ENCODE measurements around the gene SEPTIN10. TPM values are rescaled to one million over a fixed set of nuclear protein-coding genes. Genes with fewer than 3 reads are reported as not detected.
"Not testable (repeated sequence)": the region's sequence is repeated elsewhere in the genome, so short reads cannot be mapped to it uniquely, and the experiment has no call there.

SEPTIN10 gene
- total RNA-seq, 2 donors from 2014 or later: 41.5 to 69.8 TPM

DNA sequence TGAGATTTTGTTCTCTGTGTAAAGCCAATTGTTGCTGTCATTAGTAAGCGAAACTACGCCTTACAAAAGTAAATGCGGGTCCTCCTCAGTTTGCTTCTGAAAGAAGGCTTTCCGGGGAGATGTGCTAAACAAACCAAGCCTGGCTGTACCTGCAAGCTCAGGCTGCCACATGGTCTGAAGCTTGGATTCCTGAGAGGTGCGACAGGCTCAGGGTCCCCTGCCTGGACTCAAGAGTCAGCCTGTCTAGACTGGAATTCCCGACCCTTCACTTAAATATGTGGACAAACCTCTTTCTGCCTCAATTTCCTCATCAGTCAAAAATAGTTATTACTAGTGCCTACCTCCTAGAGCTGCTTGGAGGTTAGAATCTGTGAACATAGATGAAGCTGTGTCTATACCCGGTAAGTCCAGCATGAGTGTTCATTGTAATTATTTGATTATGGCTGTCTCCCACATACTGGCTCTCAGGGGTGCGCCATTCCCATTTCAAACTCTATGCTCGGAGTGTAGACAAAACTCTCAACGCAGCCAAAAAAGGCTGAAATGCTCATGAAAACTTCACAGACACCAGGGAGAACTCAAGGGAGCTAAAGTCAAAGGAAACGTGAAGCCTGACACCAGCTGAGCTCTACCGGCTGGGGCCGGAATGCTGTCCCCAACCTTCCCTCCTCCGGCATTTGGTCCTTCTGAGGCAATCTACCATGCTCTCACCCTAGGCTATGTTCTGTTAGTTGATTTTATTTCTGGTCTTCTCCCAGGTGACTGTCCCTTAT lies 31.8 kb upstream of the SEPTIN10 start:
- no peak for DNase-seq
- intact Hi-C loops (cut with DNase I): no loop called here
- Histone ChIP-seq H3K27me3 (no peaks in the 10 kb centered on the region), H3K36me3 (no peaks in the 10 kb centered on the region), H3K9ac (ENCODE audit: low read depth in 2 of 2, low read length in 2 of 2) (peak overlapping the region; percentile 24 to 67), H3K9me3 (no peaks in the 10 kb centered on the region), H3K4me3 (no peak overlapping the region), H3K4me1 (peaks cover 4% of the 10 kb centered on the region), H3K27ac (peak overlapping the region; percentile 60)
- TF ChIP-seq, protein P1, sequence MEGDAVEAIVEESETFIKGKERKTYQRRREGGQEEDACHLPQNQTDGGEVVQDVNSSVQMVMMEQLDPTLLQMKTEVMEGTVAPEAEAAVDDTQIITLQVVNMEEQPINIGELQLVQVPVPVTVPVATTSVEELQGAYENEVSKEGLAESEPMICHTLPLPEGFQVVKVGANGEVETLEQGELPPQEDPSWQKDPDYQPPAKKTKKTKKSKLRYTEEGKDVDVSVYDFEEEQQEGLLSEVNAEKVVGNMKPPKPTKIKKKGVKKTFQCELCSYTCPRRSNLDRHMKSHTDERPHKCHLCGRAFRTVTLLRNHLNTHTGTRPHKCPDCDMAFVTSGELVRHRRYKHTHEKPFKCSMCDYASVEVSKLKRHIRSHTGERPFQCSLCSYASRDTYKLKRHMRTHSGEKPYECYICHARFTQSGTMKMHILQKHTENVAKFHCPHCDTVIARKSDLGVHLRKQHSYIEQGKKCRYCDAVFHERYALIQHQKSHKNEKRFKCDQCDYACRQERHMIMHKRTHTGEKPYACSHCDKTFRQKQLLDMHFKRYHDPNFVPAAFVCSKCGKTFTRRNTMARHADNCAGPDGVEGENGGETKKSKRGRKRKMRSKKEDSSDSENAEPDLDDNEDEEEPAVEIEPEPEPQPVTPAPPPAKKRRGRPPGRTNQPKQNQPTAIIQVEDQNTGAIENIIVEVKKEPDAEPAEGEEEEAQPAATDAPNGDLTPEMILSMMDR (IDR thresholded peaks at IDR 0.05): no peak

DNA sequence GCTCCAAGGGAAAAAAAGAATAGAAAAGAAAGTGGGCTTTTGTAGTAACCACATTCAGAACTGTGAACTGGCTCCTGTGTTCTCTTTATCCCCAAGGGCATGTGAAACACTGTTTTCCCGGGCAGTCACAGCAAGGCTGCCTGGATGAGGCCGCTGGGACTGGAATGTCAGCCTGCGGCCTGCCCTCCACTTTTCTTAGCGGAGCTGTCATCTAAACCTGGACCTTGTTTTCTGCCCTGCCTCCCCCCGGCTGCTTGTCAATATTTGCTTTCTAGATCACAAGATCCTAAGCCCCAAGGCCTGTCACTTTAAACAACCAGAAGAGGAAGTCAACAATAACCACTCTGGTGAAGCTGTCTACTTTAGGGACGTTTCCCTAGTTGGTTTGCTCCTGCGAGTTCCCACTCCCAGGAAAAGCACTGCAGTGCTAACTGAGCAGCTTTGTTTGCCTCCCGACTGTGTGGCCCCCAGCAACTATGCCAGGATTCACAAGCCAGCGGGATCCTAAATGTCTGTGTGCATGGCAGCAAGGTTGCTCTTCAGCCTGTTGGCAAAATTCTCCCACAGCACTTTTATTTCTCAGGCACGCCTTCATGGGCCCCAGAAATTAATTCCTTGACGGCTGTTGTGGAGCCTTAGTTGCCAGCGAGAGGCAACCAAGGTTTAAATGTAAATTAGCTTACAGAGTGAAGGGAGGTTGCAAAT lies 31.0 kb upstream of the SEPTIN10 start:
- H3K27ac ChIP-seq: peak overlapping the region; percentile 60
- H3K4me3 ChIP-seq: no peak overlapping the region
- H3K9me3 ChIP-seq: no peaks in the 10 kb centered on the region
- peak; percentile 79 for DNase-seq
- intact Hi-C loops (cut with DNase I): no loop called here
- H3K4me1 ChIP-seq: peaks cover 4% of the 10 kb centered on the region
- no peaks in the 10 kb centered on the region for H3K27me3 ChIP-seq
- TF ChIP-seq, protein P1 (IDR thresholded peaks at IDR 0.05): no peak
- H3K9ac ChIP-seq (ENCODE audit: low read depth in 2 of 2, low read length in 2 of 2): peak overlapping the region; percentile 35 to 67
- no peaks in the 10 kb centered on the region for H3K36me3 ChIP-seq

DNA sequence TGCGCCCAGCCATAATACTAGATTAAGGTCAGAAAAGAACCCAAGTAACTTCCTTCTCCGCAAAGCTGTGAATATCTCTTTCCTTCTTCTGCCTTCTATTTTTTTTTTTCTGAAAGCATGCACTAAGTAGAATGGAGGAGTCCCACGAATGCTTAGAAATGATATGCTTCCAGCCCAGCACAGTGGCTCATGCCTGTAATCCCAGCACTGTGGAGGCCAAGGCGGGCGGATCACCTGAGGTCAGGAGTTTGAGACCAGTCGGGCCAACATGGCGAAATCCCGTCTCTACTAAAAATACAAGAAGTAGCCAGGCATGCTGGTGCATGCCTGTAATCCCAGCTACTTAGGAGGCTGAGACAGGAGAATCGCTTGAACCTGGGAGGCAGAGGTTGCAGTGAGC lies 26.2 kb upstream of the SEPTIN10 start:
- H3K4me1 ChIP-seq; H3K36me3 ChIP-seq; H3K27ac ChIP-seq; H3K9ac ChIP-seq (ENCODE audit: low read depth in 2 of 2, low read length in 2 of 2); H3K27me3 ChIP-seq; DNase-seq; H3K4me3 ChIP-seq; H3K9me3 ChIP-seq; intact Hi-C loops (cut with DNase I): not testable (repeated sequence)

DNA sequence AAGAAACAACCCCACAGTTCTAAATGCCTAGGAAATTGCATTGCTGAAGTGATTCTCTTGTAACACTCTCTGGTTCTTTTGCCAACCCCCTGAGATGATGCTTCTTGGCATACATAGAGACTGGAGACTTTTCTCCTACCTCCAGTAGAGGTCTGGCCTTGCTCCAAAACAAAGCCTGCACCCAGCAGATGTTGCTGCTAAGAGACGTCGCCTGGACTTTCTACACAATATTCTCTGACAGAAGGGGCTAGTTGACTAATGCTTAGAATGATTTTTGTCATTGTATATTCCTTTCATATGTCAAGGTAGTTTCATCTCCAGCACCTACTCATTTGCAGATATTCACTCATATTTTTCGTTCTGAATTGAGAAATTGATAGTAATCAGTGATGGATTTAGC lies 25.0 kb upstream of the SEPTIN10 start:
- no peak for DNase-seq
- TF ChIP-seq, protein P1 (IDR thresholded peaks at IDR 0.05): no peak
- H3K27ac ChIP-seq: no peak overlapping the region

DNA sequence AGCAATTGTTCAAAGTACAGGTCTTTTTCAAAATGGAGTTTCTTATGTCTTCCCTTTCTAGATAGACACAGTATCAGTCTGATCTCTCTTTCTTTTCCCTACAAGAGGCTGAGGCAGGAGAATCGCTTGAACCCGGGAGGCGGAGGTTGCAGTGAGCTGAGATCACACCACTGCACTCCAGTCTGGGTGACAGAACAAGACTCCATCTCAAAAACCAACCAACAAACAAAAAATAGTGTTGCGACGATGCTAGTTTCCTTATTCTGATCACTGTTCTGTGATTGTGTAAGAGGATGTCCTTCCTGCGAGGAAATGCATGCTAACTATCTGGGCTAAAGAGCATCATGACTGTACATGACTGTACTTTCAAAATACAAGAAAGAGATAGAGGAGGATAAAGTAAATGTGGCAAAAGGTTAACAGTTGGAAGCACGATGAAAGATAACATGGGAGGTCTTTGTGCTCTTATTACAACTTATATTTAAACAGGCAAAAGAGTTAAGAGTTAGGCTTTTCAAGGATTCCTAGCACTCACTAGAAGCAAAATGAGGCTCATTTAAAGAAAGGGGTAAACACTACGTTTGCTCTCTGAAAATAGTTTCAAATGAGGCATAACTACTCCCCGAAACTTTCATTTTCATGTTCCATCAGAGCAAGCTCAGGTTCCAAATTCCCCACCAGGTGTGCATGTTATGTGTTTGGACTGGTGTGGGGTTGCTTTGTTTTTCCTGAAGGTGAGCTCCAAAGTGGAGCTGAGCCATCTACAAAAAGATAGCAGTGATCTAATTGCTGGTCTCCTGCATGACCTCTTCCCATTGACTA lies 24.2 kb upstream of the SEPTIN10 start:
- no peak overlapping the region for H3K9ac ChIP-seq (ENCODE audit: low read depth in 2 of 2, low read length in 2 of 2)
- no peaks in the 10 kb centered on the region for H3K27me3 ChIP-seq
- no peak overlapping the region for H3K4me3 ChIP-seq
- no peaks in the 10 kb centered on the region for H3K4me1 ChIP-seq
- no peak overlapping the region for H3K27ac ChIP-seq
- TF ChIP-seq, protein P1 (IDR thresholded peaks at IDR 0.05): no peak
- intact Hi-C loops (cut with DNase I): no loop called here
- no peak for DNase-seq
- H3K9me3 ChIP-seq: no peaks in the 10 kb centered on the region
- H3K36me3 ChIP-seq: no peaks in the 10 kb centered on the region

More for the DNA sequence above, 25.0 kb upstream of the SEPTIN10 start:
- Histone ChIP-seq H3K9me3 (no peaks in the 10 kb centered on the region), H3K36me3 (no peaks in the 10 kb centered on the region), H3K9ac (ENCODE audit: low read depth in 2 of 2, low read length in 2 of 2) (no peak overlapping the region), H3K27me3 (no peaks in the 10 kb centered on the region), H3K4me3 (no peak overlapping the region), H3K4me1 (no peaks in the 10 kb centered on the region)
- intact Hi-C loops (cut with DNase I): no loop called here

All from colonic mucosa (tissue), 4 donors.